ENCODE measurements around the gene TMEM131L. TPM values are rescaled to one million over a fixed set of nuclear protein-coding genes. Genes with fewer than 3 reads are reported as not detected.

TMEM131L gene
- polyA plus RNA-seq, 3 donors = 11.2 to 58.3 (median 26.0) TPM

- Histone ChIP-seq H3K4me2 (replicated peaks; ENCODE audit: extremely low read depth, low read length, poor library complexity, severe bottlenecking) (no peak overlapping the region), H3K4me1 (ENCODE audit: control insufficient read depth in 1 of 2, insufficient read depth in 2 of 2, low read length in 2 of 2) (peaks cover 11 to 14% of the 10 kb centered on the region in 2 donors), H3K9me3 (replicated peaks in 1 of 2; ENCODE audit: control insufficient read depth in 1 of 2, insufficient read depth in 1 of 2, low read length in 2 of 2) (no peaks in the 10 kb centered on the region), H3K36me3 (replicated peaks in 1 of 2; ENCODE audit: control insufficient read depth in 1 of 2, insufficient read depth in 2 of 2, low read length in 2 of 2) (peaks cover 0 to 32% of the 10 kb centered on the region in 2 donors), H2AFZ (ENCODE audit: insufficient read depth, low read depth, low read length, poor library complexity, severe bottlenecking) (no peak overlapping the region), H3K9ac (ENCODE audit: insufficient read depth, low read length, poor library complexity, severe bottlenecking) (no peak overlapping the region), H3K4me3 (replicated peaks in 1 of 3; ENCODE audit: low read depth in 2 of 3, low read length in 3 of 3) (no peak overlapping the region), H3K27me3 (ENCODE audit: control insufficient read depth in 2 of 2, insufficient read depth in 2 of 2, low read length in 2 of 2) (no peaks in the 10 kb centered on the region), H3K79me2 (ENCODE audit: insufficient read depth, low read length) (peaks cover 97% of the 10 kb centered on the region), H4K20me1 (ENCODE audit: insufficient read depth, low read length) (peaks cover 100% of the 10 kb centered on the region), H3K27ac (ENCODE audit: low read depth in 1 of 2, low read length in 2 of 2) (peak overlapping the region in 1 of 2 donors; percentile 15)
- Mint-ChIP-seq H3K27ac (peak overlapping the region; percentile 2 to 83 (median 59)), H3K4me1 (peaks cover 34% of the 10 kb centered on the region), H3K27me3 (ENCODE audit: low read depth in 3 of 3) (peaks cover 0 to 2% (median 0%) of the 10 kb centered on the region in 3 donors), H3K36me3 (peaks cover 25 to 40% of the 10 kb centered on the region in 2 donors), H3K9me3 (no peaks in the 10 kb centered on the region), H3K4me3 (no peak overlapping the region)
- TF ChIP-seq CTCF (IDR thresholded peaks at IDR 0.05) = no peak
- WGBS (ENCODE audit: insufficient coverage) = 88% methylated on average over 9 of the region's 10 CpGs
- no peak for DNase-seq
- intact Hi-C loops (cut with micrococcal nuclease) = no loop called here
Observed at GRCh38 chr4:153534792-153535629, 68.9 kb downstream of the TMEM131L start.

GRCh38 chr4:153535772-153536513 is 69.8 kb downstream of the TMEM131L start:
- Histone ChIP-seq H4K20me1 (ENCODE audit: insufficient read depth, low read length) (peaks cover 100% of the 10 kb centered on the region), H3K27ac (ENCODE audit: low read depth in 1 of 2, low read length in 2 of 2) (peak overlapping the region in 1 of 2 donors; percentile 33), H3K9ac (ENCODE audit: insufficient read depth, low read length, poor library complexity, severe bottlenecking) (no peak overlapping the region), H3K36me3 (replicated peaks in 1 of 2; ENCODE audit: control insufficient read depth in 1 of 2, insufficient read depth in 2 of 2, low read length in 2 of 2) (peaks cover 0 to 41% of the 10 kb centered on the region in 2 donors), H2AFZ (ENCODE audit: insufficient read depth, low read depth, low read length, poor library complexity, severe bottlenecking) (no peak overlapping the region), H3K79me2 (ENCODE audit: insufficient read depth, low read length) (peaks cover 96% of the 10 kb centered on the region), H3K4me1 (ENCODE audit: control insufficient read depth in 1 of 2, insufficient read depth in 2 of 2, low read length in 2 of 2) (peaks cover 2 to 5% of the 10 kb centered on the region in 2 donors), H3K4me2 (replicated peaks; ENCODE audit: extremely low read depth, low read length, poor library complexity, severe bottlenecking) (no peak overlapping the region), H3K4me3 (replicated peaks in 1 of 3; ENCODE audit: low read depth in 2 of 3, low read length in 3 of 3) (no peak overlapping the region), H3K9me3 (replicated peaks in 1 of 2; ENCODE audit: control insufficient read depth in 1 of 2, insufficient read depth in 1 of 2, low read length in 2 of 2) (no peaks in the 10 kb centered on the region), H3K27me3 (ENCODE audit: control insufficient read depth in 2 of 2, insufficient read depth in 2 of 2, low read length in 2 of 2) (no peaks in the 10 kb centered on the region)
- TF ChIP-seq CTCF (IDR thresholded peaks at IDR 0.05) = no peak
- H3K4me1 Mint-ChIP-seq = peaks cover 28% of the 10 kb centered on the region
- DNase-seq = no peak
- 93% methylated on average over 3 of the region's 7 CpGs for WGBS (ENCODE audit: insufficient coverage)
- intact Hi-C loops (cut with micrococcal nuclease) = no loop called here
- H3K4me3 Mint-ChIP-seq = no peak overlapping the region
- H3K36me3 Mint-ChIP-seq = peaks cover 32 to 50% of the 10 kb centered on the region in 2 donors
- peak overlapping the region in 4 of 7 donors; percentile 21 to 90 (median 61) for H3K27ac Mint-ChIP-seq
- peaks cover 0 to 2% (median 0%) of the 10 kb centered on the region in 3 donors for H3K27me3 Mint-ChIP-seq (ENCODE audit: low read depth in 3 of 3)
- no peaks in the 10 kb centered on the region for H3K9me3 Mint-ChIP-seq

All from CD14-positive monocyte (primary cell).